Left ventricle myocardium inferior (tissue), 1 donor: ENCODE results near the gene RIOK1. TPM values are rescaled to one million over a fixed set of nuclear protein-coding genes. Genes with fewer than 3 reads are reported as not detected.

Experiments
- DNase-seq: peaks from one replicate; pipeline ENCODE4 v3.0.0-alpha.2; 2020
- H3K27ac ChIP-seq: fragments of 200-600 bp; replicated peaks from 2 replicates; pipeline ENCODE4 v1.8.0; 2021
- H3K27me3 ChIP-seq: fragments of 200-600 bp; 2 replicates; pipeline ENCODE4 v1.8.0; 2021; ENCODE audit warnings: low read depth
- H3K36me3 ChIP-seq: fragments of 200-600 bp; 2 replicates; pipeline ENCODE4 v1.8.0; 2021
- H3K4me1 ChIP-seq: fragments of 200-600 bp; 2 replicates; pipeline ENCODE4 v1.8.0; 2021
- H3K4me3 ChIP-seq: fragments of 200-600 bp; 2 replicates; pipeline ENCODE4 v1.8.0; 2021; ENCODE audit warnings: mild to moderate bottlenecking, moderate library complexity
- H3K9me3 ChIP-seq: fragments of 200-600 bp; replicated peaks from 2 replicates; pipeline ENCODE4 v1.8.0; 2021
- intact Hi-C: fragments of 100-400 bp; cut with micrococcal nuclease; formaldehyde crosslinking; loops from one replicate; pipeline ENCODE4 v1.11.0; 2022
- total RNA-seq: library from RNA; stranded (reverse); fragmentation: NEBNext Ultra II Directional; extraction: Animal tissue kit (Norgen Biotek cat#: 25700); gene quantifications from one replicate; pipeline ENCODE4 v1.2.1, GENCODE V29; 2021
- TF ChIP-seq, protein P1 (sequence below): fragments of 200-600 bp; IDR thresholded peaks from 2 replicates; pipeline ENCODE4 v1.8.0; 2021; ENCODE audit warnings: antibody characterized with exemption, mild to moderate bottlenecking, borderline replicate concordance
- donor health status: DM: no; HTN: yes; CAD: no; lungs with severe emphysema.

The RIOK1 gene
- total RNA-seq, 1 donor from 2014 or later = 11.5 TPM

- Histone ChIP-seq H3K4me1 (no peaks in the 10 kb centered on the region), H3K4me3 (no peak overlapping the region), H3K36me3 (no peaks in the 10 kb centered on the region), H3K27me3 (peaks cover 19% of the 10 kb centered on the region), H3K9me3 (no peaks in the 10 kb centered on the region), H3K27ac (no peak overlapping the region)
- TF ChIP-seq, protein P1, sequence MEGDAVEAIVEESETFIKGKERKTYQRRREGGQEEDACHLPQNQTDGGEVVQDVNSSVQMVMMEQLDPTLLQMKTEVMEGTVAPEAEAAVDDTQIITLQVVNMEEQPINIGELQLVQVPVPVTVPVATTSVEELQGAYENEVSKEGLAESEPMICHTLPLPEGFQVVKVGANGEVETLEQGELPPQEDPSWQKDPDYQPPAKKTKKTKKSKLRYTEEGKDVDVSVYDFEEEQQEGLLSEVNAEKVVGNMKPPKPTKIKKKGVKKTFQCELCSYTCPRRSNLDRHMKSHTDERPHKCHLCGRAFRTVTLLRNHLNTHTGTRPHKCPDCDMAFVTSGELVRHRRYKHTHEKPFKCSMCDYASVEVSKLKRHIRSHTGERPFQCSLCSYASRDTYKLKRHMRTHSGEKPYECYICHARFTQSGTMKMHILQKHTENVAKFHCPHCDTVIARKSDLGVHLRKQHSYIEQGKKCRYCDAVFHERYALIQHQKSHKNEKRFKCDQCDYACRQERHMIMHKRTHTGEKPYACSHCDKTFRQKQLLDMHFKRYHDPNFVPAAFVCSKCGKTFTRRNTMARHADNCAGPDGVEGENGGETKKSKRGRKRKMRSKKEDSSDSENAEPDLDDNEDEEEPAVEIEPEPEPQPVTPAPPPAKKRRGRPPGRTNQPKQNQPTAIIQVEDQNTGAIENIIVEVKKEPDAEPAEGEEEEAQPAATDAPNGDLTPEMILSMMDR = no peak
- intact Hi-C loops = no loop called here
- DNase-seq = no peak
Measured at GRCh38 chr6:7445101-7445500, 55.5 kb downstream of the RIOK1 start.

GRCh38 chr6:7445885-7446461 is 56.4 kb downstream of the RIOK1 start:
- H3K27me3 ChIP-seq = peaks cover 17% of the 10 kb centered on the region
- H3K9me3 ChIP-seq = no peaks in the 10 kb centered on the region
- no peak for DNase-seq
- H3K36me3 ChIP-seq = no peaks in the 10 kb centered on the region
- H3K27ac ChIP-seq = no peak overlapping the region
- H3K4me3 ChIP-seq = no peak overlapping the region
- intact Hi-C loops = no loop called here
- H3K4me1 ChIP-seq = no peaks in the 10 kb centered on the region
- TF ChIP-seq, protein P1 = no peak

DNA sequence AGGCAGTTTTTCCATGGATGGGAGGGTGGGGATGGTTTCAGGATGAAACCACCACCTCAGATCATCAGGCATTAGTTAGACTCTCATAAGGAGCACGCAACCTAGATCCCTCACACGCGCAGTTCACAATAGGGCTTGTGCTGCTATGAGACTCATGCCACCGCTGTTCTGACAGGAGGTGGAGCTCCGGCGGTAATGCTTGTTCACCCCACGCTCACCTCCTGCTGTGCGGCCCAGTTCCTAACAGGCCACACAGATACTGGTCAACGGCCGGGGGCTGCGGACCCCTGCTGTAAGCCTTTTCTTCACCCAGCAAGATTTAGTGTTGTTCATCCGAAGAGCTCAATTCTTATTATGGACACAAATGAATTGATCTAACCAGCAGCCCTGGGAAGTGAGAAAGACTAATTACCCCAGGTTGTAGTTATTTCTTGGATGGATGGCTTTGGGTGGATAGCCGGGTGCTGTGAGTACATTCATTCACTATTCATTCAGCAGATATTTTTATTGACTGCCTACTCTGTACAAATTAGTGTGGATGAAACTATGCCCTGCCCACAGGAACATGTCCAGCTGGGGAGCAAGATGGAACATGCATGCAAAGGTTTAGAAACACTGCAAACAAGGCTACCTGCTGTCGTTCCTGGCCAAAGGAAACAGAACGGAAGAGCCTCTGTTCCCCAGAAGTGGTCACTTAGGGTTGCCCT is 57.2 kb downstream of the RIOK1 start:
- H3K27me3 ChIP-seq = peaks cover 17% of the 10 kb centered on the region
- DNase-seq = no peak
- TF ChIP-seq, protein P1 = no peak

GRCh38 chr6:7448232-7448631 is 58.6 kb downstream of the RIOK1 start:
- DNase-seq = no peak
- Histone ChIP-seq H3K36me3 (no peaks in the 10 kb centered on the region), H3K9me3 (no peaks in the 10 kb centered on the region), H3K27me3 (peaks cover 17% of the 10 kb centered on the region), H3K27ac (no peak overlapping the region), H3K4me1 (no peaks in the 10 kb centered on the region), H3K4me3 (no peak overlapping the region)
- intact Hi-C loops = no loop called here
- TF ChIP-seq, protein P1 = no peak

More for the DNA sequence above, 57.2 kb downstream of the RIOK1 start:
- Histone ChIP-seq H3K9me3 (no peaks in the 10 kb centered on the region), H3K36me3 (no peaks in the 10 kb centered on the region), H3K4me3 (no peak overlapping the region), H3K27ac (no peak overlapping the region), H3K4me1 (no peaks in the 10 kb centered on the region)
- intact Hi-C loops = no loop called here

GRCh38 chr6:7449018-7449417 is 59.4 kb downstream of the RIOK1 start:
- Histone ChIP-seq H3K9me3 (no peaks in the 10 kb centered on the region), H3K4me3 (no peak overlapping the region), H3K36me3 (no peaks in the 10 kb centered on the region), H3K27ac (no peak overlapping the region), H3K27me3 (peaks cover 17% of the 10 kb centered on the region), H3K4me1 (no peaks in the 10 kb centered on the region)
- TF ChIP-seq, protein P1 = no peak
- no peak for DNase-seq
- intact Hi-C loops = no loop called here
